IPS-18a (cell line): ENCODE data around the gene DGUOK.

Experiments
- H3K27ac ChIP-seq: one replicate; pipeline ENCODE4 v1.5.1; 2013; ENCODE audit warnings: low read length
- H3K27me3 ChIP-seq: one replicate; pipeline ENCODE4 v1.6.1; 2013; ENCODE audit warnings: mild to moderate bottlenecking, low read length; ENCODE audit not compliant: control insufficient read depth, insufficient read depth
- H3K36me3 ChIP-seq: one replicate; pipeline ENCODE4 v1.6.1; 2013; ENCODE audit warnings: low read depth, low read length; ENCODE audit not compliant: control insufficient read depth
- H3K4me1 ChIP-seq: one replicate; pipeline ENCODE4 v1.6.1; 2013; ENCODE audit warnings: low read depth, low read length; ENCODE audit not compliant: control insufficient read depth
- H3K4me3 ChIP-seq: one replicate; pipeline ENCODE4 v1.5.1; 2013; ENCODE audit warnings: low read length
- H3K9ac ChIP-seq: one replicate; pipeline ENCODE4 v1.6.1; 2013; ENCODE audit warnings: mild to moderate bottlenecking, low read length, moderate library complexity
- H3K9me3 ChIP-seq: one replicate; pipeline ENCODE4 v1.6.1; 2013; ENCODE audit warnings: low read depth, low read length; ENCODE audit not compliant: control insufficient read depth

DGUOK gene

DNA sequence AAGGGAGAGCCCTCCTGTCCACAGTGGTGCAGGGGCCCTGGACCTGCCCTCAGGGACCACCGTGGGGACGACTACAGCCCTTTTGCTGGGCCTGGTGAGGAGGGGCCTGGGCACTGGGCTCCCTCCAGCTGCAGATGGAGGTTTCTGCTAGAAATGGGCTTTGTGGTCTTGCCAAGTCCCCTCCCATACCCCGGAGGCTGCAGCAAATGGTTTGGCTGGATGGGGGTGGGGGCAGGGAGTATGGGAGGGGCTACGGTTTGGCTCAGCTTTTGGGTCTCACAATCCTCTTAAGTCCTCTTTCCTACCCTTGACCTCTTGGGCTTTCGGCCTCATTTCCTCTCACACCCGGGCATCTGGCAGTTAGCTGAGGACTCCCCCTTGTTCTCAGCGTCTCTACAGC is 79.8 kb downstream of the DGUOK start:
- H3K4me1 ChIP-seq = peaks cover 32% of the 10 kb centered on the region
- no peak overlapping the region for H3K9ac ChIP-seq
- no peak overlapping the region for H3K4me3 ChIP-seq
- peaks cover 3% of the 10 kb centered on the region for H3K36me3 ChIP-seq
- peaks cover 1% of the 10 kb centered on the region for H3K27me3 ChIP-seq
- no peak overlapping the region for H3K27ac ChIP-seq
- H3K9me3 ChIP-seq = no peaks in the 10 kb centered on the region

- peaks cover 26% of the 10 kb centered on the region for H3K4me1 ChIP-seq
- no peak overlapping the region for H3K27ac ChIP-seq
- no peak overlapping the region for H3K9ac ChIP-seq
- H3K9me3 ChIP-seq = no peaks in the 10 kb centered on the region
- no peaks in the 10 kb centered on the region for H3K27me3 ChIP-seq
- no peak overlapping the region for H3K4me3 ChIP-seq
- peaks cover 3% of the 10 kb centered on the region for H3K36me3 ChIP-seq
Measured at GRCh38 chr2:74007121-74007520, 80.4 kb downstream of the DGUOK start.

DNA sequence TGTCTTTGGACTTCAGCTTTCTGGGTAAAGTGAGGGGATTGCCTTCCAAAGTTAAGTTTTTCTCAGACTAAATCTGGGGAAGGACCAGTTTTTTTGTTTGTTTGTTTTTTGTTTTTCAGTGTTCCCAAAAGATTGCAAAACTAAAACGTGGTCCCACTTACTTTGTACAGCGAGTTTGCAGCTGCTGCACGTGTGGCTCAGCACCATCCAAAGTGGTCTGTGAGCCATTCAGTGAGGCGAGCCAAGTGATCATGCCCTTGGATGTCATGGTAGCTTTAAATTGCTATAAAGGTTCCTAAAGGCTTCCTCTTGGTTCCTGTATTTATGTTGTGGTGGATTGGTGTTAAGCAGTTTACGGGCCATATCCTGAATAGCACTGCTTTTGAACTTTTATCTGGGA is 81.0 kb downstream of the DGUOK start:
- Histone ChIP-seq H3K9ac (no peak overlapping the region), H3K27me3 (no peaks in the 10 kb centered on the region), H3K36me3 (peaks cover 3% of the 10 kb centered on the region), H3K27ac (no peak overlapping the region), H3K9me3 (no peaks in the 10 kb centered on the region), H3K4me1 (peaks cover 26% of the 10 kb centered on the region), H3K4me3 (no peak overlapping the region)
